ENCODE results near the gene DLG5. TPM values are rescaled to one million over a fixed set of nuclear protein-coding genes. Genes with fewer than 3 reads are reported as not detected.

Gene DLG5
- total and polyA plus RNA-seq, 2 donors (not counting 1 experiment from before 2014, with no cell fraction given), result 0.51 to 0.54 TPM

DNA sequence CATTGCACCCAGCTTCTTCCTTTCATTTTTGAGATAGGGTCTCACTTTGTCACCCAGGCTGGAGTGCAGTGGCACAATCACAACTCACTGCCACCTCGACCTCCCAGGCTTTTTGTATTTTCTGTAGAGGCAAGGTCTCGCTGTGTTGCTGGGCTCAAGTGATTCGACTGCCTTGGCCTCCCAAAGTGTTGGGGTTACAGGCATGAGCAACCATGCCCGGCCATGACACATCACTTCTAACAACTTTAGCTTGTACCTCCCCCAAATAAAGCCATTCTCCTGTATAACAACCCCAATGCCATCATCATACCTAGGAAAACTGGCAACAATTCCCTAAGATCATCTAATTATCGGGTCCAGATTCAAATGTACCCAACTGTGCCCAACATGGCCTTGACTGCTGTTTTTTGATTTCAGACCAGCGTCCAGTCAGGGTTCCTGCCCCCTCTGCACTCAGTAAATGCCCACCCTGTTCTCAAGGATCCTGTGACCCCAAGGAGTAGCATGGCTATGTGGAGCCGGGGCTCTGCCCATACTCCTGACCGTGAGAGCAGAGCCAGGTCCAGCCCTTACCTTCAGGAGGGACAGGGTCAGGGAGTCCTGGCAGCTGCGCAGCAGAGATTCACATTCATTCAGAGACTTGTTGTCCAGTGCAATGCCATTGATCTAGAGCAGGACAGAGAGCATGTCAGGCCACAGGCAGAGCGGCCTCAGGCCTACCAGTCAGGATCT is 102.6 kb downstream of the DLG5 start:
- Histone ChIP-seq H2AFZ (ENCODE audit: insufficient read depth, low read depth, low read length, poor library complexity, severe bottlenecking) (no peak overlapping the region), H3K36me3 (replicated peaks in 1 of 2; ENCODE audit: control extremely low read depth in 1 of 2, control insufficient read depth in 1 of 2, extremely low read depth in 1 of 2, insufficient read depth in 2 of 2, low read length in 1 of 2) (no peaks in the 10 kb centered on the region), H4K20me1 (ENCODE audit: control insufficient read depth, insufficient read depth, low read length, poor library complexity, severe bottlenecking) (no peaks in the 10 kb centered on the region), H3K27ac (ENCODE audit: low read length in 2 of 2) (no peak overlapping the region), H3K4me2 (replicated peaks; ENCODE audit: low read depth, low read length, poor library complexity, severe bottlenecking) (no peak overlapping the region), H3K79me2 (ENCODE audit: control insufficient read depth, insufficient read depth, low read length) (no peaks in the 10 kb centered on the region), H3K9ac (ENCODE audit: low read length) (no peak overlapping the region), H3K9me3 (ENCODE audit: control extremely low read depth in 1 of 3, control insufficient read depth in 2 of 3, insufficient read depth in 1 of 3, low read length in 2 of 3) (no peaks in the 10 kb centered on the region), H3K4me1 (ENCODE audit: control insufficient read depth in 2 of 2, insufficient read depth in 2 of 2, low read length in 2 of 2) (no peaks in the 10 kb centered on the region), H3K4me3 (ENCODE audit: control extremely low read depth in 1 of 5, extremely low read depth in 1 of 5, insufficient read depth in 1 of 5, low read depth in 2 of 5, low read length in 4 of 5) (no peak overlapping the region), H3K27me3 (replicated peaks in 1 of 4; ENCODE audit: control extremely low read depth in 1 of 4, control insufficient read depth in 3 of 4, insufficient read depth in 4 of 4, low read length in 3 of 4) (no peaks in the 10 kb centered on the region)
- TF ChIP-seq, protein P1, sequence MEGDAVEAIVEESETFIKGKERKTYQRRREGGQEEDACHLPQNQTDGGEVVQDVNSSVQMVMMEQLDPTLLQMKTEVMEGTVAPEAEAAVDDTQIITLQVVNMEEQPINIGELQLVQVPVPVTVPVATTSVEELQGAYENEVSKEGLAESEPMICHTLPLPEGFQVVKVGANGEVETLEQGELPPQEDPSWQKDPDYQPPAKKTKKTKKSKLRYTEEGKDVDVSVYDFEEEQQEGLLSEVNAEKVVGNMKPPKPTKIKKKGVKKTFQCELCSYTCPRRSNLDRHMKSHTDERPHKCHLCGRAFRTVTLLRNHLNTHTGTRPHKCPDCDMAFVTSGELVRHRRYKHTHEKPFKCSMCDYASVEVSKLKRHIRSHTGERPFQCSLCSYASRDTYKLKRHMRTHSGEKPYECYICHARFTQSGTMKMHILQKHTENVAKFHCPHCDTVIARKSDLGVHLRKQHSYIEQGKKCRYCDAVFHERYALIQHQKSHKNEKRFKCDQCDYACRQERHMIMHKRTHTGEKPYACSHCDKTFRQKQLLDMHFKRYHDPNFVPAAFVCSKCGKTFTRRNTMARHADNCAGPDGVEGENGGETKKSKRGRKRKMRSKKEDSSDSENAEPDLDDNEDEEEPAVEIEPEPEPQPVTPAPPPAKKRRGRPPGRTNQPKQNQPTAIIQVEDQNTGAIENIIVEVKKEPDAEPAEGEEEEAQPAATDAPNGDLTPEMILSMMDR (IDR thresholded peaks at IDR 0.05), result no peak
- TF ChIP-seq EZH2 (IDR thresholded peaks at IDR 0.05; ENCODE audit: borderline replicate concordance, insufficient read depth, low read depth, low read length, poor library complexity, severe bottlenecking), result no peak
- WGBS (ENCODE audit: insufficient coverage), result 81% methylated on average over 9 of the region's 10 CpGs
- ChIA-PET POLR2A (no interaction called here), CTCF (no interaction called here)
- Mint-ChIP-seq H3K27me3 (no peaks in the 10 kb centered on the region), H3K4me3 (no peak overlapping the region), H3K4me1 (no peaks in the 10 kb centered on the region), H3K27ac (no peak overlapping the region), H3K9me3 (ENCODE audit: insufficient read depth) (no peaks in the 10 kb centered on the region)
- no peak for ATAC-seq (ENCODE audit: low read depth)
- intact Hi-C loops (cut with micrococcal nuclease), result no loop called here
- no peak for DNase-seq

DNA sequence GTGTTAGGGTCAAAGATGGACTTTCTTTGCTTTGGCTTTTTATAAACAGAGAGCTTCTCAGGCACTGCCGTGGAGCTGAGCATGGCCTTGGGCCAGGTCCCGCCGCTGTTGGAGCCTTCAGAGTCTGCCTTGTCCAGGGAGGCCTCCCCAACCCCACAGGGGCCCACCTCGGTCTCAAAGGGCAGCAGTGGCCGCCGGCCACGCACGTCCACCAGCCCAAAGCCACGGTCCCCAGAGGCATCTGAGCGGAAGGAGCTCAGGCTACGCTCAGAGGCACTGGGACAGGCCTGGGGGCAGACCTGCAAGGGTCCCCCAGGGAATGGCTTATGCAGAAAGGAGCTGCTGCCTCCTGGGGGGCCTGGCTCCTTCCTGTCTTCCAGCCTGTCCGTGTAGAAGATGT is 105.0 kb downstream of the DLG5 start:
- H3K27ac Mint-ChIP-seq, result no peak overlapping the region
- no peak for TF ChIP-seq EZH2 (IDR thresholded peaks at IDR 0.05; ENCODE audit: borderline replicate concordance, insufficient read depth, low read depth, low read length, poor library complexity, severe bottlenecking)
- TF ChIP-seq, protein P1 (IDR thresholded peaks at IDR 0.05), result no peak
- no peak overlapping the region for H3K4me2 ChIP-seq (replicated peaks; ENCODE audit: low read depth, low read length, poor library complexity, severe bottlenecking)
- H3K27ac ChIP-seq (ENCODE audit: low read length in 2 of 2), result no peak overlapping the region
- ATAC-seq (ENCODE audit: low read depth) (no peak), DNase-seq (no peak)
- H3K9ac ChIP-seq (ENCODE audit: low read length), result no peak overlapping the region
- H3K9me3 Mint-ChIP-seq (ENCODE audit: insufficient read depth), result no peaks in the 10 kb centered on the region
- 57% methylated on average over 12 of the region's 12 CpGs for WGBS (ENCODE audit: insufficient coverage)
- no peaks in the 10 kb centered on the region for H3K4me1 Mint-ChIP-seq
- H3K4me3 ChIP-seq (ENCODE audit: control extremely low read depth in 1 of 5, extremely low read depth in 1 of 5, insufficient read depth in 1 of 5, low read depth in 2 of 5, low read length in 4 of 5), result no peak overlapping the region
- H3K4me3 Mint-ChIP-seq, result no peak overlapping the region
- no peak overlapping the region for H2AFZ ChIP-seq (ENCODE audit: insufficient read depth, low read depth, low read length, poor library complexity, severe bottlenecking)
- H4K20me1 ChIP-seq (ENCODE audit: control insufficient read depth, insufficient read depth, low read length, poor library complexity, severe bottlenecking), result no peaks in the 10 kb centered on the region
- intact Hi-C loops (cut with micrococcal nuclease), result no loop called here
- no peaks in the 10 kb centered on the region for H3K9me3 ChIP-seq (ENCODE audit: control extremely low read depth in 1 of 3, control insufficient read depth in 2 of 3, insufficient read depth in 1 of 3, low read length in 2 of 3)
- no peaks in the 10 kb centered on the region for H3K27me3 ChIP-seq (replicated peaks in 1 of 4; ENCODE audit: control extremely low read depth in 1 of 4, control insufficient read depth in 3 of 4, insufficient read depth in 4 of 4, low read length in 3 of 4)
- H3K79me2 ChIP-seq (ENCODE audit: control insufficient read depth, insufficient read depth, low read length), result no peaks in the 10 kb centered on the region
- no peaks in the 10 kb centered on the region for H3K36me3 ChIP-seq (replicated peaks in 1 of 2; ENCODE audit: control extremely low read depth in 1 of 2, control insufficient read depth in 1 of 2, extremely low read depth in 1 of 2, insufficient read depth in 2 of 2, low read length in 1 of 2)
- ChIA-PET POLR2A (no interaction called here), CTCF (no interaction called here)
- no peaks in the 10 kb centered on the region for H3K4me1 ChIP-seq (ENCODE audit: control insufficient read depth in 2 of 2, insufficient read depth in 2 of 2, low read length in 2 of 2)
- no peaks in the 10 kb centered on the region for H3K27me3 Mint-ChIP-seq
